Embryonic facial prominence (tissue), 1 donor: Measurements from ENCODE around the gene THYN1.

Experiments used
- DNase-seq: peaks from one replicate; pipeline ENCODE4 v3.0.0-alpha.2; 2016; ENCODE audit errors: extremely low spot score

THYN1 gene

GRCh38 chr11:134223121-134223520 lies 30.0 kb downstream of the THYN1 start:
- no peak for DNase-seq

GRCh38 chr11:134216816-134217215 lies 36.3 kb downstream of the THYN1 start:
- no peak for DNase-seq

GRCh38 chr11:134215836-134216235 lies 37.3 kb downstream of the THYN1 start:
- DNase-seq, result no peak

- no peak for DNase-seq
Measured at GRCh38 chr11:134207538-134208239, 45.5 kb downstream of the THYN1 start.

- DNase-seq, result no peak
Measured at GRCh38 chr11:134206185-134206584, 47.0 kb downstream of the THYN1 start.

GRCh38 chr11:134205729-134206128 lies 47.4 kb downstream of the THYN1 start:
- DNase-seq, result no peak

- no peak for DNase-seq
Measured at GRCh38 chr11:134202661-134203060, 50.5 kb downstream of the THYN1 start.

GRCh38 chr11:134200688-134201087 lies 52.5 kb downstream of the THYN1 start:
- DNase-seq, result no peak

GRCh38 chr11:134199531-134199930 lies 53.6 kb downstream of the THYN1 start:
- DNase-seq, result no peak
